Ishikawa (cell line): ENCODE measurements around the gene HAGH.

Source experiments
- CEBPB ChIP-seq: IDR thresholded peaks from 2 replicates; pipeline ENCODE4 v1.6.1; 2012
- CREB1 ChIP-seq: IDR thresholded peaks from 2 replicates; pipeline ENCODE4 v1.6.1; 2012; ENCODE audit warnings: low read depth
- EP300 ChIP-seq: IDR thresholded peaks from 2 replicates; pipeline ENCODE4 v1.6.1; 2012; ENCODE audit warnings: borderline replicate concordance
- FOXM1 ChIP-seq: IDR thresholded peaks from 2 replicates; pipeline ENCODE4 v1.6.1; 2012; ENCODE audit warnings: low read depth, borderline replicate concordance
- NFIC ChIP-seq: IDR thresholded peaks from 2 replicates; pipeline ENCODE4 v1.6.1; 2012
- TAF1 ChIP-seq: IDR thresholded peaks from 2 replicates; pipeline ENCODE4 v1.6.1; 2012; ENCODE audit warnings: low read depth, mild to moderate bottlenecking
- TEAD4 ChIP-seq: IDR thresholded peaks from 2 replicates; pipeline ENCODE4 v1.6.1; 2012
- YY1 ChIP-seq: IDR thresholded peaks from 2 replicates; pipeline ENCODE4 v1.6.1; 2012; ENCODE audit warnings: low read depth
- TF ChIP-seq, protein P1 (sequence below): IDR thresholded peaks from 2 replicates; pipeline ENCODE4 v1.6.1; 2012

GRCh38 chr16:1788095-1788707 is 38.4 kb downstream of the HAGH start:
- no peak for TF ChIP-seq EP300
- TF ChIP-seq TAF1 = no peak
- no peak for TF ChIP-seq FOXM1
- no peak for TF ChIP-seq CREB1
- TF ChIP-seq YY1 = no peak
- TF ChIP-seq, protein P1, sequence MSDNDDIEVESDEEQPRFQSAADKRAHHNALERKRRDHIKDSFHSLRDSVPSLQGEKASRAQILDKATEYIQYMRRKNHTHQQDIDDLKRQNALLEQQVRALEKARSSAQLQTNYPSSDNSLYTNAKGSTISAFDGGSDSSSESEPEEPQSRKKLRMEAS = no peak
- no peak for TF ChIP-seq TEAD4
- no peak for TF ChIP-seq NFIC
- no peak for TF ChIP-seq CEBPB
